SK-N-SH (cell line): ENCODE results near the gene MAD1L1.

Experiments
- CTCF ChIP-seq: fragments of 200-600 bp; sonication (generic); IDR thresholded peaks from 2 replicates; pipeline ENCODE4 v1.6.1; 2017; ENCODE audit warnings: antibody characterized with exemption, mild to moderate bottlenecking, moderate library complexity
- FOXJ3 ChIP-seq: sonication (generic); formaldehyde crosslinking; IDR thresholded peaks from 2 replicates; pipeline ENCODE4 v1.5.1; 2020; ENCODE audit warnings: mild to moderate bottlenecking, missing genetic modification reagents
- MAX ChIP-seq: IDR thresholded peaks from 2 replicates; pipeline ENCODE4 v1.4.0; 2012; ENCODE audit warnings: low read depth

GRCh38 chr7:1770331-1770730, 462.4 kb downstream of the MAD1L1 start:
- TF ChIP-seq MAX, result no peak
- no peak for TF ChIP-seq CTCF
- no peak for TF ChIP-seq FOXJ3
